ENCODE results near the gene PDE4D. TPM values are rescaled to one million over a fixed set of nuclear protein-coding genes. Genes with fewer than 3 reads are reported as not detected.

Gene PDE4D
- total RNA-seq, 4 donors from 2014 or later = 35.0 to 121 (median 63.4) TPM

DNA sequence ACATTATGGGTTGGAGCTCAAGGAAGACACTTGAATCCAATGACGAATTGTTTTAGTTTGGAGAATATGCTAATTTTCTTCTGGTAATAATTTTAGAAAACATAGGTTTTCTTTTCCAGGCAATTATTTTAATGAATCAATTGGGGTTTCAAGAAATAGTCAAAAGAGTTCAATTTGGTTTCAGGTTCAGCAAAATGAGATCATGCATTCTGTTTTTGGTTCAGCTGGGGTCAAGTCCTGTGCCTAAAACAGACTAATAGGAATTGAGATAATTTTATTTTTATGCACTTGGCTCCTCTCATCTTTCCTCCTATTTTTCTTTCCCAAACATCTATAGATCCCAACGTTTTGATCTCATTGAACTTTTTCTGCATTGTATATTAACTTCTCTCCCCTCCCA lies 713.8 kb downstream of the PDE4D start:
- Histone ChIP-seq H3K36me3 (peaks cover 0 to 43% of the 10 kb centered on the region in 2 donors), H3K4me3 (no peak overlapping the region), H3K9me3 (no peaks in the 10 kb centered on the region), H3K27me3 (no peaks in the 10 kb centered on the region), H3K4me1 (no peaks in the 10 kb centered on the region), H3K27ac (no peak overlapping the region)
- no peak for TF ChIP-seq EP300 (IDR thresholded peaks at IDR 0.05)
- no peak for TF ChIP-seq POLR2A (IDR thresholded peaks at IDR 0.05)
- TF ChIP-seq, protein P1, sequence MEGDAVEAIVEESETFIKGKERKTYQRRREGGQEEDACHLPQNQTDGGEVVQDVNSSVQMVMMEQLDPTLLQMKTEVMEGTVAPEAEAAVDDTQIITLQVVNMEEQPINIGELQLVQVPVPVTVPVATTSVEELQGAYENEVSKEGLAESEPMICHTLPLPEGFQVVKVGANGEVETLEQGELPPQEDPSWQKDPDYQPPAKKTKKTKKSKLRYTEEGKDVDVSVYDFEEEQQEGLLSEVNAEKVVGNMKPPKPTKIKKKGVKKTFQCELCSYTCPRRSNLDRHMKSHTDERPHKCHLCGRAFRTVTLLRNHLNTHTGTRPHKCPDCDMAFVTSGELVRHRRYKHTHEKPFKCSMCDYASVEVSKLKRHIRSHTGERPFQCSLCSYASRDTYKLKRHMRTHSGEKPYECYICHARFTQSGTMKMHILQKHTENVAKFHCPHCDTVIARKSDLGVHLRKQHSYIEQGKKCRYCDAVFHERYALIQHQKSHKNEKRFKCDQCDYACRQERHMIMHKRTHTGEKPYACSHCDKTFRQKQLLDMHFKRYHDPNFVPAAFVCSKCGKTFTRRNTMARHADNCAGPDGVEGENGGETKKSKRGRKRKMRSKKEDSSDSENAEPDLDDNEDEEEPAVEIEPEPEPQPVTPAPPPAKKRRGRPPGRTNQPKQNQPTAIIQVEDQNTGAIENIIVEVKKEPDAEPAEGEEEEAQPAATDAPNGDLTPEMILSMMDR (IDR thresholded peaks at IDR 0.05) = no peak
- no peak for TF ChIP-seq POLR2AphosphoS5 (IDR thresholded peaks at IDR 0.05)
- no peak for ATAC-seq
- WGBS, 2 donors (ENCODE audit: low coverage in 1 of 2) = 42 to 44% methylated on average over 2 of the region's 2 CpGs

- ATAC-seq = no peak
These were observed 715.0 kb downstream of the PDE4D start for GRCh38 chr5:59178482-59178881.

GRCh38 chr5:59178071-59178470 lies 715.5 kb downstream of the PDE4D start:
- H3K27me3 ChIP-seq = no peaks in the 10 kb centered on the region
- ATAC-seq = no peak
- WGBS, 2 donors (ENCODE audit: low coverage in 1 of 2) = 64% methylated on average over 2 of the region's 2 CpGs; no CpG with 5 or more reads in 1 of the 2 donors

More at GRCh38 chr5:59178482-59178881, 715.0 kb downstream of the PDE4D start:
- H3K36me3 ChIP-seq = peaks cover 0 to 36% of the 10 kb centered on the region in 2 donors
- H3K4me3 ChIP-seq = no peak overlapping the region
- H3K4me1 ChIP-seq = no peaks in the 10 kb centered on the region
- H3K27me3 ChIP-seq = no peaks in the 10 kb centered on the region
- H3K27ac ChIP-seq = no peak overlapping the region
- no CpG with 5 or more reads among the region's 1 CpG for WGBS, 2 donors (ENCODE audit: low coverage in 1 of 2)
- H3K9me3 ChIP-seq = no peaks in the 10 kb centered on the region
- TF ChIP-seq EP300 (IDR thresholded peaks at IDR 0.05) (no peak), POLR2A (IDR thresholded peaks at IDR 0.05) (no peak), POLR2AphosphoS5 (IDR thresholded peaks at IDR 0.05) (no peak)
- TF ChIP-seq, protein P1 (IDR thresholded peaks at IDR 0.05) = no peak

DNA sequence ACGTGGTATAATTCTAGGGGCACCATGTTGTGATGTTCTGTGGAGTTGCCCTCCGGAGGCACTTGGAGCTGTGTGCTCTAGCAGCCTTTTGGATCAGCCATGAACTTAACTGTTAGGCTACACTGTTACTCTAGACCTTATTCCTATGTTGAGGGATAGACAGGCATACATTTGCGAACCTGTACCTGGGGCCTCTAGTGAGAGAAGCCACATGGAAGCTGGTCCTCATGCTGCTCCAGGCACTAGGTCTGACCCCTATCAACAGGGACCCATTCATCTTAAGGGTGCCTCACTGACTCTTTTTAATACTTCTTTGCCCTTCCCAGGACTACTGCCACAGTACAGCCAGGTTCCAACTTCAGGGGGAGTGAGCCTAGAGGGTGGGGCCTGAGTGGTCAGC lies 715.9 kb downstream of the PDE4D start:
- no peaks in the 10 kb centered on the region for H3K27me3 ChIP-seq
- H3K27ac ChIP-seq = no peak overlapping the region
- no peaks in the 10 kb centered on the region for H3K9me3 ChIP-seq
- WGBS, 2 donors (ENCODE audit: low coverage in 1 of 2) = 80 to 100% methylated on average over 1 to 2 of the region's 3 CpGs
- peaks cover 0 to 28% of the 10 kb centered on the region in 2 donors for H3K36me3 ChIP-seq
- TF ChIP-seq POLR2A (IDR thresholded peaks at IDR 0.05) = no peak
- TF ChIP-seq POLR2AphosphoS5 (IDR thresholded peaks at IDR 0.05) = no peak
- TF ChIP-seq EP300 (IDR thresholded peaks at IDR 0.05) = no peak
- TF ChIP-seq, protein P1 (IDR thresholded peaks at IDR 0.05) = no peak
- H3K4me3 ChIP-seq = no peak overlapping the region
- no peak for ATAC-seq
- no peaks in the 10 kb centered on the region for H3K4me1 ChIP-seq

More at GRCh38 chr5:59178071-59178470, 715.5 kb downstream of the PDE4D start:
- Histone ChIP-seq H3K4me1 (no peaks in the 10 kb centered on the region), H3K4me3 (no peak overlapping the region), H3K9me3 (no peaks in the 10 kb centered on the region), H3K27ac (no peak overlapping the region), H3K36me3 (peaks cover 0 to 32% of the 10 kb centered on the region in 2 donors)
- no peak for TF ChIP-seq POLR2A (IDR thresholded peaks at IDR 0.05)
- TF ChIP-seq, protein P1 (IDR thresholded peaks at IDR 0.05) = no peak
- no peak for TF ChIP-seq POLR2AphosphoS5 (IDR thresholded peaks at IDR 0.05)
- TF ChIP-seq EP300 (IDR thresholded peaks at IDR 0.05) = no peak

- no peak overlapping the region for H3K27ac ChIP-seq
- TF ChIP-seq, protein P1 (IDR thresholded peaks at IDR 0.05) = peak; percentile 53 to 80 (median 70)
- TF ChIP-seq POLR2A (IDR thresholded peaks at IDR 0.05) = no peak
- no peak for TF ChIP-seq EP300 (IDR thresholded peaks at IDR 0.05)
- TF ChIP-seq POLR2AphosphoS5 (IDR thresholded peaks at IDR 0.05) = no peak
These were observed 719.2 kb downstream of the PDE4D start for GRCh38 chr5:59174248-59174844.

More at GRCh38 chr5:59174248-59174844, 719.2 kb downstream of the PDE4D start:
- Histone ChIP-seq H3K4me1 (peaks cover 0 to 4% (median 0%) of the 10 kb centered on the region in 3 donors), H3K36me3 (peaks cover 0 to 20% of the 10 kb centered on the region in 2 donors), H3K9me3 (no peaks in the 10 kb centered on the region), H3K4me3 (no peak overlapping the region), H3K27me3 (no peaks in the 10 kb centered on the region)
- ATAC-seq = peak; percentile 70
- WGBS, 2 donors (ENCODE audit: low coverage in 1 of 2) = 45 to 63% methylated on average over 5 of the region's 5 CpGs
